GM19372 (cell line): ENCODE measurements around the gene HOXB5.

Experiments
- ATAC-seq: cut with Tn5 transposase; IDR thresholded peaks from one replicate; pipeline ENCODE4 v1.9.1; 2021; ENCODE audit warnings: mild to moderate bottlenecking, low read depth, moderate library complexity; ENCODE audit not compliant: unreplicated experiment

HOXB5 gene

GRCh38 chr17:48617471-48618255 is 24.1 kb upstream of the HOXB5 start:
- ATAC-seq, result no peak

DNA sequence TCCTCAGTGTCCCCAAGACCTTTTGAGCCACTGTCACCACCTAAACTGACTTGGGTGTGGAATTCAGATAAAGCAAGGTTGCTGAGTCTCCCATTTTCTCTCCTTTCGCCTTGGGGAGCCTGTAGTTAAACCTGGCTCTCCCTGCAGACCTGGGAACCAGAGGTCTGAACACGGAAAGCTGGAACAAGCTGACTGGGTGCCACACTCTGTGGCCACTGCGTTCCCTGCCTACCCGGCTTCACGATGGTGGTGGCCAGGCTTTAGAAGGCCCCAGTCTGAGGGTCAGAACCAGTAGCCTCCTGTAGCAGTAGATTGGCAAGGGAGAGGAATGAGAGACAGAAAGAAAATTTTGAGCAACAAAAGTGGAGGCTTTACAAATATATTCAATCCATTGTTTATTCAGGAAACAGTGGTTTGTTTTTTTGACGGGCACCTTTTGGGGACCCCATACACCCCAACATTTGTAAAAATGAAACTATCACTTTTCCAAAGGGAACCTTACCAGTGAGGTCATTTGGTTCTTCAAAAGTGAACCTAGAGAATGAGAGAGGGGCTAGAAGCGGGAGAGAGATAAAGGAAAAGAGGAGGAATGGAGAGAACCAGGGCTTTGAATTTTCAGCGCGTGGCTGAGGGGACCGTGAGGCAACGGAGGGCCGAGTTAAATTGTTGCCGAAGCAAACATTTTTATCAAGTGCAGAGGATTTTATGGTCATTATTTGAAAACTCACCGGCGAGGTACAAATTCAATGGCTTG is 23.3 kb upstream of the HOXB5 start:
- no peak for ATAC-seq

GRCh38 chr17:48615963-48616716 is 22.6 kb upstream of the HOXB5 start:
- ATAC-seq, result no peak

- no peak for ATAC-seq
Observed at GRCh38 chr17:48615047-48615962, 21.7 kb upstream of the HOXB5 start, which contains the start of gene HOXB8. Gene HOXB8 (minus strand): TSS chr17:48615292. CDS start chr17:48614704, 588 bp downstream.

GRCh38 chr17:48613862-48614694 is 20.5 kb upstream of the HOXB5 start:
- ATAC-seq, result no peak

DNA sequence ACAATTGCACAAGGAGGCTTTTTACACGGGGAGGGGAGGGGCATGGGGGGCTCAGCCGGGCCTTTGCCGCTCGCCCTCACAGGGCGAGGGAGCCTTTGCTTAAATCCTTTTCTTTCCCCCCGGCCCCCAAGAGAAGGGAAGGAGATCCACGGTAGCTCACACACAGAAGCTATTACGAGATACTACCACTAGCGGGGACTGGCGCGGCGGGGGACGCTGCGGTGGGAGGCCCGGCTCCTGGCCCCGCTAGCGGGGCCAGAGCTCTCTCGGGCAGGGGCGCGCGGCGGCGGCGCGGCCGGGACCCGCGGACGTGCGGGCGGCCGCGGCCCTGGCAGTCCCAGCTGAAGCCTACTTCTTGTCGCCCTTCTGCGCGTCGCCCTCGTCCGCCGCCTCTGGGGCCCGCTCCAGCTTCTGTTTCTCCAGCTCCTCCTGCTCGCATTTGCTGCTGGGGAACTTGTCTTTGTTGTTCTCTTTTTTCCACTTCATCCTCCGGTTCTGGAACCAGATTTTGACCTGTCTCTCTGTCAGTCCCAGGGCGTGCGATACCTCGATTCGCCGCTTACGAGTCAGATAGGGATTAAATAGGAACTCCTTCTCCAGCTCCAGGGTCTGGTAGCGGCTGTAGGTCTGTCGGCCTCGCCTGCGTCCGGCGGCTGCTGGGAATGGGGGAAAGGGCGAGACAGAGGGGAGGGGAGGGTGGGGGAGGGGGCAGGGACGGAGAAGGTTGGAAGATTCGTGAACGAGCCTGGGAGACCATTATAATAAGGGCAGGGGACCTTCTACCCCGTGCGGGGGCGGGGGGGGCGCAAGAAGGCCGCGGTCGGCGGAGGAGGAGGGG is 19.5 kb upstream of the HOXB5 start:
- ATAC-seq, result no peak

GRCh38 chr17:48612456-48612853 is 18.9 kb upstream of the HOXB5 start:
- ATAC-seq, result no peak

DNA sequence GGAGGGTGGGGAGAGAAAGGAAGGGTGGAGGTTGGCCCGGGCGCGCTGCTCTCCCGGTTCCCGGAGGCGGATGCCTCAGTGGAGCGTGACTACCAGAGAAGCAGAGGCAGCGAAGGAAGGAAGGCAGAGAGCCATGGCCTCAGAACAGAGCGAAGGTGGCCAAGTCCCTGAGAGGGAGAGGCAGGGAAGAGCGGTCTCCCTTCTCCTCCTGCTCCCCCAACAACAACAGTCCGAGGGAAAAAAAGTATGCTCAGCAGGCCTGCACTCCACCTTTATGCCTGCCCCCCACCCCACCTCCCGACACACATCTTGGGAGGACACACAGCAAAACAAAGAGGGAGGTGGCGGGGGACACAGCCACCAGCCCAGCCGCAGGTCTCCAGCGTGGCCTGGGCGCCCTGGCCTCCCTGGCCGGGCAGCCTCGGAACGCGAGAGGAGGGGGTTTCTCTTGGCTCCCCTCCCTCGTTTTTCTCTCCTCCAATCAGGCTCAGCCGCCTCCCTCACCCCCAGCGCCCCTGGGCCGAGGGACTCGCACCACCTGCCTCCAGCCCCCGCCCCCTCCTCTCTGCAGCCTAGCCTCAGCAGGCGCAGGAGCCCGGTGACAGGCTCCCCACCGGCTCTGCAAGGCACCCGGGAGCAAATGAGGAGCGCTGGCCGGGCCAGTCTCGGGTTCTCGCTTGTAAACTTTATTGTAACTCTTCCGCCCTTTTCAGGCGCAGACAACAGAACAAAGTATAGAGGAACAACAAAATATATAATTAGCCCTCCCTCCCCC is 18.3 kb upstream of the HOXB5 start:
- no peak for ATAC-seq

GRCh38 chr17:48611213-48611612 is 17.6 kb upstream of the HOXB5 start:
- no peak for ATAC-seq

DNA sequence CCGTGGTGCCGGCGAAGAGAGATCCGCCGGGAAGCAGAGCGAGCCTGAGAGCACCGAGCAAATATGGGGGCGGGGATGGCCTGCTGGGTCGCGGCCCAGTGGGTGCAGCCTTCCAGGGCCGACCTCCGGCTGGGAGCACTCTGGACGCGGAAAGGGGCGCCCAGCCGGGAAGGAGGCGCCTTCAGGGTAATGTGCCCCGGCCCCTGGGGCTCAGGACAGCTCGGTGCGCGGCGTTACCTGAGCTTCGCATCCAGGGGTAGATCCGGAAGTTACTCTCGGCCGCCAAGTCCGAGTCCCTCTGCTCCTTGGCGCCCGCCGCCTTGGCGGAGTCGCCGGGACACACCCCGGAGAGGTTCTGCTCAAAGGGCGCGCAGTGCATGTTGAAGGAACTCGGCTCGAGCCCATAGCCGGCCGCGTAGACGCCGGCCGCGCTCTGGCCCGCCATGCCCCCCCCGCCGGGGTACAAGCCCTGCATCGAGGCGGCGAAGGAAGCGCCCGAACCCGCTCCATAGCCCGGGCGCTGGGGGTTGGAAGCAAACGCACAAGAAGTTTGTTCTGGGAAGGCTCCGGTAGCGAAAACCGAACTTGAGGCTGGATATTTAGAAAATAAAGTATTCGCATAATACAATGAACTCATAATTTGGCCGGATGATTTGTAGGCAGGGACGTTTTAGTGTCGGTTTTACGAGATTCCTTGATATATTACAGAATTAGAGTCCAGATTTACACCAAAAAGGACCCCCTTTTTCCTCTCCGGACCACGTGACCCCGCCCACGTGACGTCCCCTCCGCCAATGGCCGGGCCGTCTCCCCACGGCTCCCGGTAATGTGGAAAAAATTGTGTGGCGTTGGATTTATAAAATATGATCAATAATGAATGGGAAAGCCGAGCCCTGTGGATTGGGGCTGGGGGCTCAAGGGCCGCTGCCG is 17.0 kb upstream of the HOXB5 start, which contains the start of gene HOXB7:
TSS of gene HOXB7 (minus strand) at position 736 of the 930 bp plus-strand sequence. CDS start at position 637, 99 bp downstream.
- no peak for ATAC-seq

DNA sequence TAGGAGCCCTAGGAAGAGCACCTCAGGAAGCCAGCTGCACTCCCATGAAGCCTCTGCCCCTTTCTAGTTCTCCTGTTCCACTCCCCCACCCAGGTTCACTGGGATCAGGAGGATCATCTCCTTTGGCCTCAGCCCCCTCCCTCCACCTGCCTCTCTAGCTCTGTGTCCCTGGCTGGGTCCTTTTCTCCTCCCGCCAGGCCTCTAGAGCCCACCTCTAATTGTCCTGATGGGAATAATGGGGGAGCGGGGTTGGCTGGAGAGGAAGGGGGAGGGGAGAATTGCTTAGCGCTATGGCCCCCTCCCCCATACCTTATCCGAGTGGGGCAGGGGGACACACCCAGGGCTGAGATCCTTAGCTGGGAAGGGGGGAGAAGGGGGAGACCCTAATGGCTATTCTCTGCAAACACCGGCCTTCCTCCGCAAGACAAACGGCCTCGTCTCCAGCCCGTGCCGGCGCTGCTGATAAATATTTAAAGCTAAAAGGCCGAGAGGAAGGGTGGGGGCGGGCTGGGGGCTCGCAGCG is 16.2 kb upstream of the HOXB5 start:
- ATAC-seq, result no peak

DNA sequence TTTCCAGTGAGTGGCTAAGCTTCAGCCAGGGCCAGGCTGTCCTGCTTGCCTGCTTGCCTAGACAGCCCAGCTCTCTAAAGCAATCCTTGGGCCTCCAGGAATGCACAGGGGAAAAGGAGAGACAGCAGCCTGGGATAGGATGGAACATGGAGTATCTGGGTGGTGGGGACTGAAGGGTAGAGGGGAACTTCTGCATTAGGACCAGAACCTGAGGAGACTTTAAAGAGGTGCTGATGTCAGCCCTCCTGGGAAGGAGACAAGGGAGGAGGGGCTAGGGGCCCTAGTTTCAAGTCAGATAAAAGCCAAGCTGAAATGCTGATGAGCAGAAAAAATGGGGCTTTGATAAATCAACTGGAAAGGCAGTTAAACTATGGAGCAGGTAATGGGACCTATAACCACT is 15.5 kb upstream of the HOXB5 start:
- ATAC-seq, result no peak

DNA sequence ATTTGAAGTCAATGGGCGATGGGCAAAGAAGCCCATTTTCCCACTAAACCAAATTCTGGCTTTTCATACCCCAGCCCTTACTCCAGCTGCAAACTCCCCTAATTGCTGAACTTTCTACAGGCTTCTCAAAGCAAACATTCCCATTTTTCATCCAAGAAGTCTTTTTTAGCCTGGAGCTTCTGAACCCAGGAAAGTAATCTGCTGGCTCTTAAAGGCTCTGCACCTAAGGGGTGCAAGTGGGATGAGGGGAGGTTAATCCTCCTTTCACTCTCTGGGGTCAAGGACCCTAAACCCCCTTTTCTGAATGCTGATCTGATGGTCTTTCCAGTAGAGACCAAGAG is 14.9 kb upstream of the HOXB5 start:
- ATAC-seq, result no peak

- no peak for ATAC-seq
Observed at GRCh38 chr17:48606892-48607614, 13.5 kb upstream of the HOXB5 start.

DNA sequence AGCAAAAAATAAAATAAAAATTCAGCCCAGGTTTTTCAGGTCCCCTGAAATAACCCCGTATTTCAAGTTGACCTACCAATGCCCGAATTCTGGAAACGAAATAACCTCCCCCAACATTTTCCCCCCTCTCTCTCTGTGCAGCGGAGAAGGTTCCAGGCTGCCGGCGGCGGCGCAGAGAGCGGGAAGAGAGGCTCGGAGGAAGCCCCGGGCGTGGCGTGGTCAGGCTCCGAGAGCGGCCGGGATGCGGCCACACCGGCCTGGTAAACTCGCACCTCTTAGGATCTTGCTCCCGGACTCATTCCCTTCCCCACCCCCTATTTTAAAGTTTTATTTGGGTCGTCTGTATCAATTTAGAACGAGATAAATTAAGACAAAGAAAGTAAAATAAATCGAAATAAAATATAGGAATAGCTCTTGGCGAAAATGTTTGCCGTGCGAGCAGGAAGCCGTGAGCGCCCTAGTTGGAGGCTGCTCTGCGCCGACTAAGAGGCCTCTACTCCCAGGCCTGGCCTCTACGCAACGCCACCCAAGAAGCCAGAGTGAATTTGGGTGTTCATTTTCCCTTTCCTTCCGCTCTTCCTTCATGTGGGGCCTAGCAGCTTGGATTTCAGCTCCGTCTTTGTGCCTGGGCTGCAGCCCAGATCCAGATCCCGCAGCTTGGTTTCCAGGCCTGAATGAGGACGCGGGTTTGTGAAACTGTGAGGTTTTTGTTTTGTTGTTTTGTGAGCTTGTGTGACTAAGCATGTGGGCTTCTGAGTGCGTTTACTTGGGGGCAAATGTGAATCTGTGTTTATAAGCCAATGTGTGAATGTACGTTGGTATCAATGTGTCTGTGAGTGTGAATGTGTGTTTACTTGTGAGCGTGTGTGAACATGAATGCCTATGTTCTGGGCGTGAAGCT is 12.7 kb upstream of the HOXB5 start:
- ATAC-seq, result no peak
